ENCODE data around the gene TUBGCP3. TPM values are rescaled to one million over a fixed set of nuclear protein-coding genes. Genes with fewer than 3 reads are reported as not detected.
A peak's percentile ranks its signal among the peaks of the same experiment; 100 is the strongest.

The TUBGCP3 gene
- total RNA-seq, 4 donors from 2014 or later = 21.9 to 56.3 (median 29.3) TPM

- 88 to 94% methylated on average over 7 of the region's 7 CpGs for WGBS, 2 donors
- TF ChIP-seq EP300 (IDR thresholded peaks at IDR 0.05) = no peak
- TF ChIP-seq CTCF (IDR thresholded peaks at IDR 0.05) = no peak
- no peak for TF ChIP-seq POLR2A (IDR thresholded peaks at IDR 0.05)
- no peaks in the 10 kb centered on the region for H3K27me3 ChIP-seq
These were observed 4.2 kb upstream of the TUBGCP3 start for GRCh38 chr13:112592181-112592580.

GRCh38 chr13:112588490-112589297, 741 bp upstream of the TUBGCP3 start:
- no peak for TF ChIP-seq POLR2A (IDR thresholded peaks at IDR 0.05)
- TF ChIP-seq CTCF (IDR thresholded peaks at IDR 0.05) = no peak
- TF ChIP-seq EP300 (IDR thresholded peaks at IDR 0.05) = no peak
- Histone ChIP-seq H3K27me3 (no peaks in the 10 kb centered on the region), H3K9me3 (no peaks in the 10 kb centered on the region), H3K27ac (peak overlapping the region; percentile 89 to 99 (median 94)), H3K4me1 (peaks cover 0 to 36% (median 9%) of the 10 kb centered on the region in 4 donors), H3K36me3 (no peaks in the 10 kb centered on the region), H3K4me3 (peak overlapping the region; percentile 95 to 99 (median 98))
- 77 to 79% methylated on average over 33 of the region's 33 CpGs for WGBS, 2 donors
- DNase-seq (ENCODE audit: low spot score in 2 of 2) = no peak

More at GRCh38 chr13:112592181-112592580, 4.2 kb upstream of the TUBGCP3 start:
- H3K9me3 ChIP-seq = no peaks in the 10 kb centered on the region
- DNase-seq (ENCODE audit: low spot score in 2 of 2) = no peak
- H3K36me3 ChIP-seq = no peaks in the 10 kb centered on the region
- H3K27ac ChIP-seq = no peak overlapping the region
- peaks cover 0 to 9% (median 7%) of the 10 kb centered on the region in 4 donors for H3K4me1 ChIP-seq
- no peak overlapping the region for H3K4me3 ChIP-seq

GRCh38 chr13:112587212-112587763, 665 bp downstream of the TUBGCP3 start:
- peak in 1 of 2 donors; percentile 40 for TF ChIP-seq EP300 (IDR thresholded peaks at IDR 0.05)
- TF ChIP-seq CTCF (IDR thresholded peaks at IDR 0.05) = no peak
- Histone ChIP-seq H3K27ac (peak overlapping the region; percentile 89 to 99 (median 94)), H3K9me3 (no peaks in the 10 kb centered on the region), H3K4me3 (peak overlapping the region; percentile 95 to 99 (median 98)), H3K36me3 (no peaks in the 10 kb centered on the region), H3K27me3 (no peaks in the 10 kb centered on the region), H3K4me1 (peaks cover 0 to 36% (median 9%) of the 10 kb centered on the region in 4 donors)
- 1% methylated on average over 23 to 37 of the region's 42 CpGs for WGBS, 2 donors
- peak; percentile 53 to 62 for DNase-seq (ENCODE audit: low spot score in 2 of 2)

- H3K9me3 ChIP-seq = no peaks in the 10 kb centered on the region
- 76 to 77% methylated on average over 6 of the region's 6 CpGs for WGBS, 2 donors
- no peak for DNase-seq (ENCODE audit: low spot score in 2 of 2)
- H3K36me3 ChIP-seq = no peaks in the 10 kb centered on the region
- TF ChIP-seq EP300 (IDR thresholded peaks at IDR 0.05) (no peak), CTCF (IDR thresholded peaks at IDR 0.05) (no peak), POLR2A (IDR thresholded peaks at IDR 0.05) (no peak)
- no peaks in the 10 kb centered on the region for H3K27me3 ChIP-seq
- peak overlapping the region in 2 of 4 donors; percentile 95 to 99 for H3K4me3 ChIP-seq
- peaks cover 0 to 36% (median 9%) of the 10 kb centered on the region in 4 donors for H3K4me1 ChIP-seq
- H3K27ac ChIP-seq = peak overlapping the region in 1 of 4 donors; percentile 95
These were observed 1.5 kb downstream of the TUBGCP3 start for GRCh38 chr13:112586334-112586960.

Data from tibial nerve (tissue), 4 donors.